ENCODE measurements around the gene FBXO10.
"Not testable (repeated sequence)": the region's sequence is repeated elsewhere in the genome, so short reads cannot be mapped to it uniquely, and the experiment has no call there.

FBXO10 gene

DNA sequence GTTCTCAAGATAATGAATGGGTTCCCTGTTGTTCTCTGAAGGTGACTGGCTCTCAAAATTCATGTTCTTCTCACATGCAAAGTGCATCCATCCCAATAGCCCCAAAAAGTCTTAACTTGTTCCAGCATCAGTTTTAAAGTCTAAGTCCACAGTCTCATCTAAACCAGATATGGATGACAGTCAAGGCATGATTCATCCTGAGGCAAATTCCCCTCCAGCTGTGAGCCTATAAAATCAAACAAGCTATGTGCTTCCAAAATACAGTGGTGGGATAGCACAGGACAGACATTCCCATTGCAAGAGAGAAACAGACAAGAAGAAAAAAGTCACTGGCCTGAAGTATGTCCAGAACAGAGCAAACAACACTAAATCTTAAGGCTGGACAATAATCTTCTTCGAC lies 25.4 kb downstream of the FBXO10 start:
- DNase-seq (ENCODE audit: low read depth in 1 of 2, low spot score in 1 of 2): no peak

DNA sequence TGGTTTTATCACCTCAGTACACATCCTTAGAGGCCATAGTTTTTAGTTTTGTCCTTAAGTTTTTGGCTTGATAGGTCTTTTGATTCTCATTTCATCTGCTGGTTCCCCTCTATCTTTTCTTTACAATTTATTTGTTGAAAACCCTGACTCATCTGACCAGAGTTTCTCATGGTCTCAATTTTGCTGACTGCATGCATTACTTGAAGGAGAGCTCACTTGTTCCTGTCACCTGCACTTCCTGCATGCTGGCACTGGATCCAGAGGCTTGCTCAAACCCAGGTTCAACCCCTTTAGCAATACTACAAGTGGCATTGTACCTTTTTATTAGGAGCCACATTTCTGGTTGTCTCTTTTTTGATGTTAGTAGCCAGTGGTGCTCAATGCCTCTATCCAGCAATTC lies 26.7 kb downstream of the FBXO10 start:
- DNase-seq (ENCODE audit: low read depth in 1 of 2, low spot score in 1 of 2): no peak

DNA sequence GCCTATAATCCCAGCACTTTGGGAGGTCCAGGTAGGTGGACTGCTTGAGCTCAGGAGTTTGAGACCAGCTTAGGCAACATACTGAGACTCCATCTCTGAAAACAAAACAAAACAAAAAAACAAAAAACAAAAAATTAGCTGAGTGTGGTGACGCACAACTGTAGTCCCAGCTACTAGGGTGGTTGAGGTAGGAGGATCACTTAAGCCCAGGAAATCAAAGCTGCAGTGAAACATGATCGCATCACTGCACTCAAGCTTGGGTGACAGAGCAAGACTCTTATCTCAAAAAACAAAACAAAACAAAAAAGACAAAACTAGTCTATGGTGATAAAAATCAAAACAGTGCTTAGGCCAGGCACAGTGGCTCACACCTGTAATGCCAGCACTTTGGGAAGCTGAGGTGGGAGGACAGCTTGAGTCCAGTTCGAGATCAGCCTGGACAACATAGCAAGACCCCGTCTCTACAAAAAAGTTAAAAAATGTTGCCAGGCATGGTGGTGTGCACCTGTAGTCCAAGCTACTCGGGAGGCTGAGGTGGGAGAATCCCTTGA lies 28.8 kb downstream of the FBXO10 start:
- DNase-seq (ENCODE audit: low read depth in 1 of 2, low spot score in 1 of 2): no peak

DNA sequence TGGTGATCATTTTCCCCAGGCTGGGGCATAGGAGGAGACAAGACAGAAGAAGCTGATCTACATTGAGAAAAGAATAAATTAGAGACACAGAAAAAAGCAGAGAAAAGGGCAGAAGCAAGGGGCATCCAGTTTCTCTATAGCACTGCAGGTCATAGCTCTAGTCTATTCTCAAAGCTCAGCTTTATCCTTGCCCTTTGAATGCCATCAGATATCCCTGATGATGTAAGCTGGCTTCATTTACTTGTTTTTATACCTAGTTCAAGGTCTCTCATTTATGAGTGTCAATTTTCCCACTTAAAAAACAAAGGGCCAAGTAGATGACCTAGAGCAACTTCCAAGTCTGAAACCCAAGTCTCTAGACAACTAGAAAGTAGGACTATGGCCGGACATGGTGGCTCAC lies 32.7 kb downstream of the FBXO10 start:
- no peak for DNase-seq (ENCODE audit: low read depth in 1 of 2, low spot score in 1 of 2)

- DNase-seq (ENCODE audit: low read depth in 1 of 2, low spot score in 1 of 2): no peak
These were observed 33.3 kb downstream of the FBXO10 start for GRCh38 chr9:37542895-37543294.

GRCh38 chr9:37542488-37542887 lies 33.7 kb downstream of the FBXO10 start:
- no peak for DNase-seq (ENCODE audit: low read depth in 1 of 2, low spot score in 1 of 2)

DNA sequence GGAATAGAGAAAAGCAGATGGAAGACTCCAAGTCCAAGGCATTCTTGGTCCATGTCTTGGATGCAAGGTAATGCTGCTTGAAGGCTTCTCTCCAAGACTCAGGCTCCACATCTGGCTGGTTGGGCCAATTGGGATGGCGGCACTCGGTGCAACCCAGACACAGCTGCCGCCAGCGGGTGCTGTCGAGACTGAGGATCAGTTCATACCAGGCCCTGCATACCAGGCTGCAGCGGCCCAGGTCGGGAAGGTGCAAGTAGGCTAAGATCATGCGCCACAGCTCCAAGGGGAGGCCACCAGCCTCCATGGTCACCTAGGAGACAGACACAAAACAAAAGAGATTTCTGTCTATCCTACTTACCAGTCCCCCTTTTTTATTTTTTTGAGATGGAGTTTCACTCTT lies 34.7 kb downstream of the FBXO10 start:
- no peak for DNase-seq (ENCODE audit: low read depth in 1 of 2, low spot score in 1 of 2)

DNA sequence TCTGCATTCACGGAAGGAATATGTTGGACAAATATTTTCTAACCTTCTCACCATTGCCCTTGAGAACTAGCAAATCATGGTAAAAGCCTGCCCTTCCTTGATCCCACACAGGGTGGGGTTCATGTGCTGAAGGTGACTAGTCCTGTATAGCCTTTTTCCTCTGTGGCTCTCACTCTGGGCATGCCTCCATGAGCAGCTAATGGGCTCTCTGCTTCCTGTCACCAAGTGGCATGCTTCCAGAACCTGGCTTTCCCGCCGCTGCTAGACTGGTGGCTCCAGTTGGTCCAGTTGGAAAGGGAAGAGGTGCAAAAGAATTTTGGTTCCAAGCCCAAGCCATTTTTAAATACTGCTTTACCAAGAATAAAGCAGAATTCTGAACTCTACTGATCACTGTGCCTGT lies 35.5 kb downstream of the FBXO10 start:
- DNase-seq (ENCODE audit: low read depth in 1 of 2, low spot score in 1 of 2): no peak

- no peak for DNase-seq (ENCODE audit: low read depth in 1 of 2, low spot score in 1 of 2)
These were observed 36.5 kb downstream of the FBXO10 start for GRCh38 chr9:37539634-37540033.

DNA sequence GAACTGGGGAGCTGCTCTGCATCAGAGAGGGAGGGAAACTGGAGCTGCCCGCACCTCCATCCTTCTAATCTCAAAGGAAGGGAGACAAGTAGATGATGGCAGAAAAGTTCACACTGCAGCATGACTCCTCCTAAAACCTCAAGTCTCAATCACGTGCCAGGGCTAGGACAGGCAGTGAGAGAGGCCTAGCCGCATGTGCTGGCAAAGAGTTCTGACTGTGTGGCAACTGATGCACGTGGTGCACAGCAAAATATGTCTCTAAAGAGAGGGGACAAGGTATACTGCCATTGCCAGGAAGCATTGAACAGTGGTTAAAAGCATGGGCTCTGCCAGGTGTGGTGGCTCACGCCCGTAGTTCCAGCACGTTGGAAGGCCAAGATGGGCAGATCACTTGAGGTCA lies 38.1 kb downstream of the FBXO10 start:
- no peak for DNase-seq (ENCODE audit: low read depth in 1 of 2, low spot score in 1 of 2)

DNA sequence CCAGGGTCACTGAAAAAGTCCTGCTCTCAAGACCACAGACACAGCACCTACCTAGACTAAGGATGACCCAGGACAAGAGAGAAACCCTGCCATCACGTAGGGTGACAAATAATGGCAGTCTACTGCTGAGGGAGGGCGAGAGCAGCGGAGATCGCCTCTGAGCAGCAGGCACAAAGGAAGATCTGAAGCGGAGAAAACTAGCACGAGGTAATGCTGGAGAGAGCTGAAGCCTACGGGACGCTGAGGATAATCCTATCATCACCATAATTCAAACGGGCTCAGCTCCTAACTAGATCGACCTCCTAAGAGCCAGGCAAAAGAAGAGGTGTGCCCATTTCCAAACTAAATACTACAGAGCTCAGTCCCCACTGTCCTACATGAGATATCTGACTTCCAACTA lies 41.3 kb downstream of the FBXO10 start:
- no peak for DNase-seq (ENCODE audit: low read depth in 1 of 2, low spot score in 1 of 2)

DNA sequence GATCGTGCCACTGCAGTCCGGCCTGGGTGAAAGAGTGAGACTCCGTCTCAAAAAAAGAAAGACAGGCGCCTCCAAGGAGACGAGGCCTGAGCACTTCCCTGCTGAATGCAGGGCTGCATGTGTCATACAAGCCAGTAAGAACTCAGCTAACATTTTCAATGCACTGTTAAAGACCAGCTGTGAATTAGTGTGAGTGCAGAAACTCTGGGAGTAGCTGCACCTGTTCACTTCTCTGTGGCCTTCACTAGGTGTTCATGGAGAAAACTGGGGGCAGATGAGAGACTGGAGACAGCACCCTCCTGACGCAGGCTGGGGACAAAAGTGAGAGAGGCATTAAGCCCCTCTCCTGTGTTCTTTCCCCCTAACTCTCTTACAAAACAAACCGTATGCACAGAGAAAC lies 41.8 kb downstream of the FBXO10 start:
- DNase-seq (ENCODE audit: low read depth in 1 of 2, low spot score in 1 of 2): no peak

DNA sequence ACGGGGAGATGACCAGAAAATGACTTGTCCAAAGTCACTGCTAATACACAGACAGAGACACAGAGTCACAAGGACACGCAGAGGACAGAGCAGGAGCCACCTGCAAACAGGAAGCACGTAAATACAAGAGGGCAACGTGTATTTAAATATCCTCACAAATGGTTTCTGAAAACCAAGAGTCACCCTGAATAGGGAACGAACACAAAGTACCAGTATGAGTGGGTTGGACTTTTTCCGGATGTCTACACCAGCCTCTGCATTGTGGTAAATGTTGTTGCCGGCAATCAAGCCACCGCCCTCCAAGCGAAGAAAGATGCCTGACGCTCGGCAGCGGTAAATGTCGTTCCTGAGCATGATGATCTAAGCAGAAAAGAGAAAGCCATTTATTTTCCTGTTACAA lies 44.5 kb downstream of the FBXO10 start:
- peak in 1 of 2 donors; percentile 20 for DNase-seq (ENCODE audit: low read depth in 1 of 2, low spot score in 1 of 2)

DNA sequence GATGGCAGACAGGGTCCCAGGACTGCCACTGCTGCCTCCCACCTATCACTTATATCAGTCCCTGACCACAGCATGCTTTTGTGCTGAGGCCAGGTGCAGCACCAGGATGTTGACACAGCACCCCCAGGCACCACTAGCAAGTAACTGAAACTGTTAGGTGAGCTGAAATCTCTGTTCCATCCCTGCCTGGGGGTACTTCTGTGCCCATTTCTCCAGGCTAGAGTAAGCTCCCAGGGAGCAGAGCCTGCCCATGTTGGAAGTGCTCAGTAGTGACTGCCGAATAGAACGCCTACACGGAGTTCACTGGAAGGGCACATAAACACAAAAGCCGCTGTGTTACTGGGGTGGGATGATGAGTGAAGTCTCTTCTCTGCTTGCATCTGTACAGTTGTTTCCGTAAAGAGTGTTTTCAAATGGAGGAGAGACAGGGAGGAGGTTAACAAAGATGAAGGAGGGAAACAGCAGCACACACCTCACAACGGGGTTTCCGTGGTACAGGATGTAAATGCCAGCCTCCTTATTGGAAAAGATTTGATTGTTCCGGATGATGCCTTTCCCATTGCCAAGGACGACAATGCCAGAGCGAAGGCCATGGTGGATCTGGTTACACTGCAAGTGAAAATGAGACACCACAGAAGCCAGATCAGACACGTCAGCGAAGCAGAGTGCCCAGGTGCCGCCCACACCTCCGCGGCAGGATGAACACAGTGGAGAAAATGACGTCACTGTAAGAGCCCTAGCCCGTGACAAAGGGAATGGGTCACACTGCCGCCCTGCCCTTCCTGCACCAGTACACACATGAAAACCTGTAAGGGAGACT lies 47.3 kb downstream of the FBXO10 start:
- peak; percentile 55 to 60 for DNase-seq (ENCODE audit: low read depth in 1 of 2, low spot score in 1 of 2)

DNA sequence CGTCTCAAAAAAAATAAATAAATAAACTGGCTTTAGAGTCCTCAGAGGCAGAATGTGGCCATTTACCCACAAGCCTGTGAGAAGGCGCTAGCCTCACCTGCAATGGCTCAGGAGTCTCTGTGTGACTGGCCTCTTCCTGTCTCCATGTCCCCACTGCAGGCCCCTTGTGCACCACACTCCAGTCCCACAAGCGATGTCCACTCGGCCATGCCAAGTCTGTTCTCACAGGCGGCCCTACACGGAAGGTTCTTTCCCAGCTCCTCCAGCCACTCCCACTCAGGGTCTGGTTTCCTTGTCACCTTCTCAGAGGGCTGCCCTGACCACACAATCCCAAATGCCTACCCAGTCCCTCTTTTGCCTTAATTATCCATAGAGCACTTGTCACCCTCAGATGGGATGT lies 52.3 kb downstream of the FBXO10 start:
- no peak for DNase-seq (ENCODE audit: low read depth in 1 of 2, low spot score in 1 of 2)

- no peak for DNase-seq (ENCODE audit: low read depth in 1 of 2, low spot score in 1 of 2)
These were observed 53.2 kb downstream of the FBXO10 start for GRCh38 chr9:37522971-37523370.

GRCh38 chr9:37521111-37521510 lies 55.1 kb downstream of the FBXO10 start:
- no peak for DNase-seq (ENCODE audit: low read depth in 1 of 2, low spot score in 1 of 2)

- DNase-seq (ENCODE audit: low read depth in 1 of 2, low spot score in 1 of 2): no peak
These were observed 55.5 kb downstream of the FBXO10 start for GRCh38 chr9:37520641-37521040.

DNA sequence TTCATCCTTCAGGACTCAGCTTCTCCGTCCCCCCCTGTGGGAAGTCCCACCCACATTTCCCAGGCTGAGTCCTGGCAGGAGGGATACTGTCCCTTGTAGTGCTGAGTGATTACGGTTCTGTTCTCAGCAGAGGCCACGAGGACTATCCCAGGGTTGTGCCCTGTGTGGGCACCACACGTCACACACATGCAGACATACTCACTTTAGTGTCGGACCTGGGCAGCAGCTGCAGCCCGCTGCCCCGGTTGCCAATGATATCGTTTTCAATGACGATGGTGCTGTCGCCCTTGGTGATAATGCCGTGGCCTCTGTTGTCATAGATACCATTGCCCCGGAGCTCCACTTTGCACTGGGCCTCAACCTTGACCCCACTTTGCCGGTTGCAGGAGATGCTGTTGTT lies 58.3 kb downstream of the FBXO10 start:
- DNase-seq (ENCODE audit: low read depth in 1 of 2, low spot score in 1 of 2): no peak

GRCh38 chr9:37515620-37516258 lies 60.4 kb downstream of the FBXO10 start:
- DNase-seq (ENCODE audit: low read depth in 1 of 2, low spot score in 1 of 2): no peak

GRCh38 chr9:37514999-37515398 lies 61.2 kb downstream of the FBXO10 start:
- DNase-seq (ENCODE audit: low read depth in 1 of 2, low spot score in 1 of 2): no peak

DNA sequence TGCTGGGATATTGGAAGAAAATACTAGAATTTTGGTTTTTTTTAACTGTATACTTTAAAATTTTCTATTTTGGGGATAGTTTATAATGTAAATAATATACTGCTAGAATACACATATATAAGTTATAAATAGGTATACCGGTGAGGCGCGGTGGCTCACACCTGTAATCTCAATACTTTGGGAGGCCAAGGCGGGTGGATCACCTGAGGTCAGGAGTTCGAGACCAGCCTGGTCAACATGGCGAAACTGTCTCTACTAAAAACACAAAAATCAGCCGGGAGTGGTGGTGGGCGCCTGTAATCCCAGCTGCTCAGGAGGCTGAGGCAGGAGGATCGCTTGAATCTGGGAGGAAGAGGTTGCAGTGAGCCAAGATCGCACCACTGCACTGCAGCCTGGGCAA lies 61.8 kb downstream of the FBXO10 start:
- not testable (repeated sequence) for DNase-seq (ENCODE audit: low read depth in 1 of 2, low spot score in 1 of 2)

- no peak for DNase-seq (ENCODE audit: low read depth in 1 of 2, low spot score in 1 of 2)
These were observed 63.7 kb downstream of the FBXO10 start for GRCh38 chr9:37512437-37512836.

Measured in stimulated activated CD4-positive, alpha-beta T cell treated with anti-CD3 and anti-CD28 coated beads, Interleukin-15, amount 100 ng/mL, for 1 hour (primary cell).